GM18498 (cell line): ENCODE results near the gene WWC1.
"Not testable (repeated sequence)": the region's sequence is repeated elsewhere in the genome, so short reads cannot be mapped to it uniquely, and the experiment has no call there.

Experiments used
- ATAC-seq: cut with Tn5 transposase; IDR thresholded peaks from one replicate; pipeline ENCODE4 v1.9.1; 2021; ENCODE audit warnings: mild to moderate bottlenecking, moderate library complexity; ENCODE audit not compliant: unreplicated experiment

WWC1 gene

DNA sequence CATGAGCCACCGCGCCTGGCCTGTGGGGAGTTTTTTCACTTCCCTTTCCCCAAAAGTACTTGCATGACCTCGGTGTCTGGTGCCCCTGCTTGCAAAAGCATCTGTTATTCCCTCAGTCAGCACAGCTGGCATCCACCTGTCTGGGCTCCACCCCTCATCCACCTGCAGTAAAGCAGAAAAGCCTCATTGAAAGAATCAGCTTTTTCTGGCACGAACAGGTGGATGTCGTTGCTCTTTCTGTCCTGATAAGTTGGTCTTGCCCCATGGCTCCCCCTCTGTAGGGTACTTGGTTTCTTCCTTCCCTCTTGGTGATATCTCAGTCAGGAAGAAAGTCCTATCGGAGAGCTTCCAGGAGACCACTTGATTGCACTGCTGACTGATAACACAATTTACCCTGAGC is 37.4 kb downstream of the WWC1 start:
- ATAC-seq, result peak; percentile 64

DNA sequence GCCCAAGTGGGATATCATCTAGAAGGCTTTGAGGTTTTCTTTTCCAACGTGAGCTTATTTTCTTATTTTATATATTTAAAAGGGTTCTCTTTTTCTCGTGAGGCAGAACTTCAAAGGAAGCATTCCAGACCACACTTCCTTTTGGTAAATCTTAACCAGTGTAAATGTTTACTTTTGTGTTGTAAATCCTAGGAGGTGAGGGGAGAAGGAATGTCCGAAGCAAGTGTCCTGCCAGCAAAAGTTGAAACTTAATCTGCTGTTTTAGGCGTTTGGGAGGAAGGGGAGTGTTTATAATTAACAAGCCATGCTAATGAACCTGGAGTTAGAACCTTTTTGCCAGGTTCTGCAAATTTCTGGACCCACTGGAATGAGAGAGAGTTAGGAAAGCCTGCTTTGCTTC is 37.9 kb downstream of the WWC1 start:
- ATAC-seq, result no peak

DNA sequence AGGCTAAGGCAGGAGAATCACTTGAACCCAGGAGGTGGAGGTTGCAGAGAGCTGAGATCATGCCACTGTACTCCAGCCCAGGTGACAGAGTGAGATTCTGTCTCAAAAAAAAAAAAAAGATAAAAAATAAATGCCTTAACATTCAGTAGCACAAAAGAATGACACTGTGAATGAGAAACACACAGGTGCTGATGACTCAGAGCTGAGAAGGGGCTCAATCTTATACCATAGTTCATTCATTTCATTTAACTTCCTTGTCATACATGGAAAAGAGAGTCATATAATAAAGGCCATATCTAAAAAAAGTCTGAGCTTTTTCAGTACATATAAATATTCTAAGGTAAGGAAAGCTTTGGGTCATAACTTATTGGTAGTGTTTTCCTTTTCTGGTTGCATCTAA is 40.6 kb downstream of the WWC1 start:
- ATAC-seq, result no peak

DNA sequence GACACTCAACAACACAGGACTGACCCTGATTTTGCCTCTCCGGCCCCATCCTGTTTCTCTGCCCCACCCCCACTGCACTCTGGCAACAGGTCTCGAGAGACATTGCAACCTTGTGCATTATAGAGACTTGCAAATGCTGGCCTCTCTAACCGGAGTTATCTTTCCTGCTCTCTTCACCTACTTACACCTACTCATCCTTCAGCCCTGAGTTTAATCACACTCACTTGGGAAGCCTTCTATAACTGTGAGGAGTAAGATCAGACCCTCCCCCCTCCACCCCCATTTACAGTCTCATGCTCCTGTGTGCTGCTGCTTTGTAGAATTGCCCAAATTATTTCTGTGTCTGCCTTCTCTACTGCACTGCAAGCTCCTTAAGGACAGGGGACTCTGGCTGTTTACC is 42.8 kb downstream of the WWC1 start:
- no peak for ATAC-seq

DNA sequence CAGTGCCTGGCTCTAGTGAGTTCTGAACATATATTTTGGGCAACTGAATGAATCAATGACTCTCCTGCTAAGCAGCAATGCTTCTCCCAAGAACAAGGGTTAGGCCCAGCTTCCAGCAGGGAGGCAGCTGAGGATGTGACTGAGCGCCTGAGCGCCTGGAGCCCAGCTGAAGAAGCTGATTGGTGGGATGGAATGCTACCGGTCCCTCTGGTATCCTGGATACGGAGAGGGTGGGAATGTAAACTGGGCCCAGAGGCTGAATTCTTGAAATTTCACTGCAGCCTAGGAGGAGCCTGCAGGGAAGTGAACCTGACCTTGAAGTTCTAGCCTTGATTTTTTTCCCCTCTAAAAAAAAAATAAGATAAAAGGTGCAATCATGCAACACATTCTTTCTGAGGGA is 43.2 kb downstream of the WWC1 start:
- no peak for ATAC-seq

DNA sequence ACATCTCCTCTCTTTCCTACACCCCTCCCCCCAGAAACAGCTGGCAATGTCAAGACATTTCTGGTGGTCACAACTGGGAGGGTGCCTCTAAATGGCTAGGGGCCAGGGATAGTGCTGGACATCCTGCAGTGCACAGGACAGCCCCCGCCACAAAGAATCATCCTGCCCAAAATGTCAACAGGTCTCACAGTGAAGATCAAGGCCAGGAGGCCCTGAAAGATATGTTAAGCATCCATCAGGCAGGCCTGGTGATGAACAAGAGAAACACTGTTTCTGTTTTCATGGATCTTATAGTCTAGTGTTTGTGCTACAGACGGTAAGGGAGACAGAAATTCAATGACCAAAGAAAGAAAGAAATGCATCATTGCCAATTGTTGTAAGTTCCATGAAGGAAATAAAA is 45.9 kb downstream of the WWC1 start:
- ATAC-seq, result no peak

DNA sequence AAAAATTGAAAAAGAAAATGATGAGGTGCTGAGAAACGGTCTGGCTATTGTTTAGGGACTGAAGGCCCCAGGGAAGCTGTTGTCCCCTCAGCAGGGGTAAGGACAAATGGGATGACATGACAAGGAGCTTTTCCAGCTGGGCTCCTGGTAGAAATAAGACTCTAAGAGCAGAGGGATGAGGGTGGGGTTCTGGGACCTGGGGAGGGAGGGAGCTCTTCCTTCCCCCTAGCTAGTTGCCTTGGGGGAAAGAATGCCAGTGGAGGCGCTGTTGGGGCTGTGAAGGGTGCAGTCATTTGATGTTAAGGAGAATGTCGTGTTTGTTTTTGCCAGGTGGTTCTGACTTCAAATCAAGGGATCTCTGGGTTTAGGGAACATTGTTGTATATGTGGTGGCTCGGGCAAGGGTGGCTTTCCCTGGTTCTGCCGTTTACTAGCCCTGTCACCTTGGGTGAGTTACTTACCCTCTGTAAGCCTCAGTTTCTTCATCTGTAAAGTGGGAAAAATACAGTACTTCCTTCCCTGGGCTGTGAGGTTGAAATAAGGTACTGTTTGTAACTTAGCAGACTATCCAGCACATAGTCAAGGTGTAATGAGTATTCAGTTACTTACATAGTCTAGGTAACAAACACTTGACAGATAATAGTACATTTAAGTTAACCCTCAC is 47.8 kb downstream of the WWC1 start:
- ATAC-seq, result no peak

DNA sequence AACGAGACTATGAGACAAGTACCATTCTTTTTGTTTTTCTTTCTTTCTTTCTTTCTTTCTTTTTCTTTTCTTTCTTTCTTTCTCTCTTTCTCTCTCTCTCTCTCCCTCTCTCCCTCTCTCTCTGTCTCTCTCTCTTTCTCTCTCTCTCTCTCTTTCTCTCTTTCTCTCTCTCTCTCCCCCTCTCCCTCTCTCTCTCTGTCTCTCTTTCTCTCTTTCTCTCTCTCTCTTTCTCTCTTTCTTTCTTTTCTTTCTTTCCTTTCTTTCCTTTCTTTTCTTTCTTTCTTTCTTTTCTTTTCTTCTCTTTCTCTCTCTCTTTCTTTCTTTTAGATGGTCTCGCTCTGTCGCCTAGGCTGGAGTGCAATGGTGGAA is 48.3 kb downstream of the WWC1 start:
- not testable (repeated sequence) for ATAC-seq

DNA sequence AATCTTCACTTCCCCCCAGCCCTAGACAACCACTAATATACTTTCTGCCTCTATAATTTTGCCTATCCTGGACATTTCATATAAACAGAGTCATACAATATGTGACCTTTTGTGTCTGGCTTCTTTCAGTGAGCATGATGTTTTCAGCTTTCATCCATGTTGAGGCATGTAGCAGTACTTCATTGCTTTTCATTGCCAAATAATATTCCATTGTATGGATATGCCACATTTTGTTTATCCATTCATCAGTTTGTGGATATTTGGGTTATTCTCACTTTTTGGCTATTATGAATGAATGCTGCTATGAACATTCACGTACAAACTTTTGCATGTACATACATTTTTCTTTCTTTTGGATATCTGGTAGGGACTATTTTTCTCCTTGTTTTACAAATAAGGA is 49.0 kb downstream of the WWC1 start:
- no peak for ATAC-seq

DNA sequence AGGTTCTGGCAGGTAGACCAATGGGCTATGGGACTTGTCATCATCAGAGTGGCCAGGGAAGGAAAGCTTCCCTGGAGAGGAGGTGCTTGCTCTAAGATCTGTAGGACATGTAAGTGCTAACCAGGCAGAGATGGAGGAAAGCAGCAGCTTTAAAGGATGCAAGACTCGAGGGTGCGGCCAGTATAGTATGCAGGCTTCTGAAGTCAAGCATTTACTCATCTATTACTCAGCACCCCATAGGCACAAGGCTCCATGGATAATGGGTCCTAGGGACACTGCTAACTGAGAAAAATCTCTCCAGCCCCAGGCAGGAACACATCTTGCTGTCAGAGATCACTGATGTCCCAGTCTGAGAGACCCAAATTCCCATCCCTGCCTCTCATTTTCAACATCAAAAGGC is 49.7 kb downstream of the WWC1 start:
- no peak for ATAC-seq

DNA sequence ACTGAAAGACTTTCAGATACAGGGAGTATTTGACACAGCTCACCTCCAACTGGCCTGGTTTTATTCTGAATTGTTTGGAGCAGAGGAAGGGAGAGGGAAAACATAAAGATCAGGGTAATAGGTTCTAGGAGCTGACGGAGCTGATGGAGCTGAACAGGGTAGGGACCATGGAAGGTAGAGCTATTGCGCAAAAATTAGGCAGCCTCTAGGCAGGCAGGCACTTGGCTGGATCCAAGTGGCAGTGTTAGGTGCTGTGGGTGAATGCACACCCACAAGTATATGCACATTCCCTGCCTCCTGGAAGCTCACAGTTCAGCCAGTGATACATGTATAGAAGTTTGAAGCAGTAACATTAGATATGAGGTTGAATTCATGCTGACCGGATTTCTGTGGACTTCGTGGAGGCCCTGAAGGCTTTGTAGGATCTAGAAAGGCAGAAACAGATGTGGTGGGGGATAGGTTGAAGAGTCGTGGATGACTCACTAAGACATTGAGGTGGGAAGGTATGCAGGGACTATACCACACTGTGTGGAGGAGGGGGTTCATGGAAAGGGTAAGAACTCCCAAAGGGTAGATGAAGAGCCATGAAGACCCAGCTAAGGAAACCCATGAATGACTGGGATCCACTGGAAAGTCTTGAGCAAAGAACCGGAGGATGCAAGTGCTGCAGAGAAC is 50.8 kb downstream of the WWC1 start:
- ATAC-seq, result no peak

DNA sequence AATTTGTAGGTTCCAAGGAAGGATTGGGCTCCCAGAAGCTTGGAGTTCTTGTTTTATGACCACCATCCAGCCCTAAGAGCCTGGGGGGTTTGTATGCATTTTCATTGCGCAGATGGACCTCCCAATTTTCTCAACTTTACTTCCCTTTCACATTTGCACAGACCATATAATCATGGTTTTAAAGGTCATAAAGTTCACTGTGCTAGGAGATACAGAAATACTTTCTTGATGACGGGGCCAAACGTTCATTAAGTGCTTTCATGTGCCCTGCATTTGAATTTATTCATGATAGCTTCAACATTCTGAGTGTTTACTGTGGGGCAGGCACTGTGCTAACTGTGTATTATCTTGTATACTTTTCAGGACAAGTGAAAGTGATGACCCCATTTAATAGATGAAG is 51.5 kb downstream of the WWC1 start:
- no peak for ATAC-seq

DNA sequence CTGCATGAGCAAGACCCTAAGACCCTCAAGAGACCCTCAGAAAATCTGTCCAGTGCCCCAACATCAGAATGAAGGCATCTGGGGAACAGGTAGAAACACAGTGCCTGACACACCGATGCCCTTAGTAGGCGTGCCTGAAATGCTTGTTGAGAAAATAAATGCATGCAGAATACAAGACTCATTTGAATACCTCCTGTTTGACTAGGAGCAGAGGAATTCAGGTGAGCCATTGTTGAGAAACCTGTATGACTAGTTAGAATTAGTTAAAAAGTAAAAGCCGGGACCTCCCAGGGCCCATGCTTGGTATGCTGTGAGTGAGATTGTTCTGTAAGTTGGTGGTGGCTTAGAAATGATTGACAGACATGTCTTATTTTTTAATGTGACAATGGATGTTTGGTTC is 55.0 kb downstream of the WWC1 start:
- no peak for ATAC-seq

DNA sequence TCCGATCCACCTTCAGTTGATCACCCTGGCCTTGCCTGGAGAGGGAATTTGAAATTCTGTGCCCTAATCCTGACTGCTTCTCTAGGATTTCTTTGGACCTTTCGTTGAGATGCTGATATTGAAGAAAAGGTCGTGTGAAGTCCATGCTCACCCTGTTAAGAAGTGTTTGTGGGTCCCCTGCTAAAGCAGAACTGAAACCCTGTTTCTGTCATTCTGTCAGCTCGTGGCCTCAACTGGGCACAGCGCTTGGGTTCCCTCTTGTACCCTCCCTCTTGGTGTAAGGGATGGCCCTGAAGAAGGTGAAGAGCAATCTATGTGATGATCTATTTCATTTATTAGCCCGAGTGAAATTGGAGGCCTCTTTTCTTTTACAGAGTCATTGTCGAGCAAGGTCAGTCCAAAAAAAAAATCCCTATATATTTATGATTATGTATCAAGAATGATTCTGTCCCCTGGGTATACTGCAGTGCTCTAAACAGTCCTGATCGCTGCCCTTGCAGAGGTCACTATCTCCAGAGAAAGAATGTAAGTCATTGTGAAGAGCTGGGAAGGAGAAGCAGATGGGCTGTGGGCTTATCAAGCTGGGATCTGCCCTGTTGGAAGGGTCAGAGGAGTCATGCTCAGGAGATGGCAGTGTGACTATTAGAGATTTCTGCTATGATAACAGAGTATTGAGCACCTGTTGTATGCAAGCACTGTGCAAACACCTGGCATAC is 56.1 kb downstream of the WWC1 start:
- peak; percentile 81 for ATAC-seq

DNA sequence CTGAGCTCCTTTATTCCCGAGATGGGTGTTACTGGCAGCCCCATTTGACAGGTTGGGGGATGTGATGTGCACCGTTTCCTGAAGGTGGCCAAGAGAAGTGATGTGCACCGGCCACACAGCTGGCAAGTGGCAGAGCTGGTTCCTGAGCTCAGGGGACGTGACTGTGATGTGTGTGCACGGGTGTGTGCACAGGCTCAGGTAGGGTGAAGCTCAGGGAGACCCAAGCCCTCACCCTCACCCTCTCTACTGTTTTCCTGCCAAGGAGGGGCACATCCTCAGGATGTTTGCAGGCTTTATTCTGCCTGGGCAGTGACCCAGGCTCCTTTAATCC is 56.6 kb downstream of the WWC1 start:
- ATAC-seq, result no peak

DNA sequence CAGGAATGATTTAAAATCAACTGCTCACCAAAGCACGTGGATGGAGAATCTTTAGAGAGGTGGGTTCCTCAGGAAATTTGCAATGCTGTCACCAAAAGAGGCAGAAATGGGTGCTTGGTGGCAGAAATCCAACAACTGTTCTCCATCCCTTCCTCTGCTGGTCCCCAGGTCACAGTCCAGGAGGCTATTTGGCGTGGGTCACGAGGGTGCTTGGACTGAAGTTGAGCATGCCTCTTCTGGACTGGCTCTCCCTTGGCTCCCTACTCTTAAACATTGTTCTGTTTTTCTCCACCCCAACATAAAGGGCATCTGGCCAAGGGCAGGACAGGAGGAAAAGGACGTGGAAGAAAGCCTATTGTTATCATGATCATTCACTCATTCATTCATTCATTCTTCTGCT is 58.9 kb downstream of the WWC1 start:
- no peak for ATAC-seq

DNA sequence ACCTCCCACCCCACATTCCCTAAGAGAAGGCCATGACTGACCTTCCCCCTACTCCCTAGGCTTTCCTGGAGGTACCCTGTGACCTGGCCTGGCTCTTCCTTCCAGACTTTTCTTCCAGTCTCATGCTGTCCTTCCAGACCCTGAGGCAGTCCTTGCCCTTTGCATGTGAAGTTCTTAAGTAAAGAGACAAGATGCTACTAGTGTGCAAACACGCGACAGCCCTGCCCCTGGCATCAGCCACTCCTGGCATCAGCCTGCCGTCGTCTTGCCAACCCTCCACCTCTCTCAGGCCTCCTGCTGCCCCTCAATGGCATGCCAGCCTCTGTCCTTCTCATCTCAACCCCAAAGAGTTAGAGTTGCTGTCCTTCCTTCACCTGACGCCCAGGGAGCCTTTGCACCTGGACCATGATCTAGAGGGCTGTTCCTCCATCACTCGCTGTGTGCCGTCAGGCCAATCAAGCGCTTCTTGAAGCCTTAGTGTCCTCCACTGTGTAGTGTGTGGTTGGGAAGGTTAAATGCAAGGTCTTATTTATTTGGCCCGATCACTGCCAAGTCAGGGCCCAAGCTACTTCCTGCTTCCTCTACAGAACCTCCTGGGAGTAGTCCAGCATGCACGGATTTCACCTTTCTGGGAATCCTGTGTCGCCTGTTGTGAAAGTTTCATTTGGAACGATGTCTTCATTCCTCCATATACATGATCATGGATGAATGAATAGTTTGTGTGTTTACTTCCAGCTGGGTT is 61.9 kb downstream of the WWC1 start:
- ATAC-seq, result no peak

DNA sequence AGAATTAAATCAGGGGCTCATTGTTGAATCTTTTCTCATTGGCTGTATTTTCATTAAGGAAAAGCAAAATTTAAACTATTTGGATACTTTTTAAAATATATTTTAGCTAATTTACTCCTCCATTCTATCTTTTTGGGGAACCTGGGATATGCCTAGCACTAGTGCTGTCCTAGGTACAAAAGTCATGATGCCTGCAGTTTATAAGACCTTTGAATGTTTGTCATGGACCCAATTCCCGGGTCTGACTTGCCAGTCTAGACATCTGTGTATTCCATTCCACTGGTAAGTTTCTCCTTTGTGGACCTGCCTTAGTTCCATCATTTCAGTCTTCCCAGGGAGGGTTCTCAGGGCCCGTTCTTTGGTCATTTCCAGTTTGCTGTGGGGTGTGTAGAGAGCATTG is 63.0 kb downstream of the WWC1 start:
- ATAC-seq, result no peak

DNA sequence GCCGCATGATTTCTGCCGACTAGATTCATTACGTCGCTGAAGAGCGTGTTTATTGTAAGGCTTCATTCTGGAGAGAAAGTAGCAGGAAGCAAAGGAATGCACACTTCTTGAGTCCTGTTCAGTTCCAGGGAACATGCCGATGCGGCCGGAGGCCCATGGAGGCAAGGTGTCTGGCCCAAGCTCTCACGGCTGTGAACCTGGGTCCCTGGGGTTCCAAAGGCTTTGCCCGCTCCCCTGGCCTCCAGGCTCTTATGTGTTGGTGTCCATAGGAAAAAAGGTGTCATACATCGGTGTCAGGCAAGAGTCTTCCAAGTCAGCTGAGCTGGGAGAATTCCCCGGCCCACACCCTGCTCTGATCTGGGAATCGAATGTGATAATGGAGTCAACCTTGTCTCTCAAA is 64.7 kb downstream of the WWC1 start:
- ATAC-seq, result no peak

DNA sequence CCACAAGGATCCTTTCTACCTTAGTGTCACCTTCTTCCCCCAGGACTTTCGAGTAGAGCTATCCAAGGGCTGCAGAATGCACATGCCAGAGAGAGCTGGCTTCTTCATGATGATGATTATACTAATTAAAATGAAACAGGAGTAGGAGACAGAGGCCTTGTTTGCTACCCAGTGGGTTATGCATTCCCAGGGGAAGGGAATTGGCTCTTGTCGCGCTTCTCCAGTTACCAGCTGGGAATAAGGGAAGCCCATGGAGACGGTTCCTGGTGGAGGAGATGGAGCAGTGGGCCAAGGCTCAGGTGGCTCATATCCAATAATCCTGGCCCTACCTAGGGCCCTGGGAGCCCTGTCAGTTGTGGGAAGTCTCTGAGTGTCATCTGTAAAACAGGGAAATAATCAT is 65.1 kb downstream of the WWC1 start:
- no peak for ATAC-seq

DNA sequence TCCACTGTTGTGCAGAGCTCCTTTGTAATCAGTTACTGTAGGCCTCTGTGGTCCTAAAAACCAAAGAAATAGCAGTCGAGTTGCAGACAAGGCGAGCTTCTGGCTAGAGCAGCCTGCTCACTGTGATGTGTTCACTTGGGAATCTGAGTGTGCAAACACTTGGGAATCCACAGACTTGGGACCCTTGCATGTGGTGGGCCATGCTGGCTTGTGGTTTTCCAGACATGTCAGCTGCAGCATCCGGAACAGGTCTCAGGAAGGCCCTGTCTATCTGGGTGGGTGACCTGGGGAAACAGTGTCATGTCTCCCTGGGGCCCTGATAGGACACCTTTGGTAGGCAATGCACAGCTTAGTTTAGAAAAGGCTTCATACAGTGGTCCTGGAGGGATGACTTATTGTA is 66.4 kb downstream of the WWC1 start:
- no peak for ATAC-seq
